ENCODE results near the gene CHMP3. TPM values are rescaled to one million over a fixed set of nuclear protein-coding genes. Genes with fewer than 3 reads are reported as not detected.
"Not testable (repeated sequence)": the region's sequence is repeated elsewhere in the genome, so short reads cannot be mapped to it uniquely, and the experiment has no call there.

CHMP3 gene
- polyA plus RNA-seq, 1 donor: 138 TPM

DNA sequence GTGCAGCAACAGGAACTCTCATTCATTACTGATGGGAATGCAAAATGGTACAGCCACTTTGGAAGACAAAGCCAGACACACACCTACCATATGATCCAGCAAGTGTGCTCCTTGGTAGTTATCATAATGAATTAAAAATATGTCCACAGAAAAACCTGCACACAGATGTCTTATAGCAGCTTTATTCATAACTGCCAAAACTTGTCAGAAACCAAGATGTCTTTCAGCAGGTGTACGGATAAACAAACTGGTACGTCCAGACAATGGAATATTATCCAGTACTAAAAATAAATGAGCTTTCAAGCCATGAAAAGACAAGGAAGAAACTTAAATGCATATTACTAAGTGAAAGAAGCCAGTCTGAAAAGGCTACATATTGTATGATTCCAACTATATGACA is 50.4 kb downstream of the CHMP3 start:
- no peak for DNase-seq

- DNase-seq: no peak
These were observed 51.2 kb downstream of the CHMP3 start for GRCh38 chr2:86512034-86512433.

GRCh38 chr2:86510436-86510933 is 52.8 kb downstream of the CHMP3 start:
- DNase-seq: no peak

DNA sequence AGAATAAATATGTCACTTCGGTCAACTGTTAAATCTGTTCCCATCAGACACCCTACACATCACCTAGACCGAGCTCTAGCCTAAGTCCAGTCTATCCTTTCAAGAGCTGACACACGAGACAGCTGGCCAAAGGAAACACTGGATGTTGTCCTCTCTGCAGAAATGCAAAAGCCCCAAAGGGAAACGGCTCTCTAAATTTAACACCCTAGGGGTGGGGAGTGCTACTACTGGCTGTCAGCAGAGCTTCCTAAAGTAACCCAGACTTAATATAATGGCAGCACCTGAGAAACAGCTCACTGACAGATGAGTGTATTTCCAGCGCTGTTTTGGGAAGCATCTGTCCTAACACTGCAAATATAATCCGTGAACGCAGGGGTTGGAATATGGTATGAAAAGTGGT is 55.6 kb downstream of the CHMP3 start:
- no peak for DNase-seq

GRCh38 chr2:86500325-86501083 is 62.7 kb downstream of the CHMP3 start:
- no peak for DNase-seq

- no peak for DNase-seq
These were observed 63.9 kb downstream of the CHMP3 start for GRCh38 chr2:86499326-86499725.

DNA sequence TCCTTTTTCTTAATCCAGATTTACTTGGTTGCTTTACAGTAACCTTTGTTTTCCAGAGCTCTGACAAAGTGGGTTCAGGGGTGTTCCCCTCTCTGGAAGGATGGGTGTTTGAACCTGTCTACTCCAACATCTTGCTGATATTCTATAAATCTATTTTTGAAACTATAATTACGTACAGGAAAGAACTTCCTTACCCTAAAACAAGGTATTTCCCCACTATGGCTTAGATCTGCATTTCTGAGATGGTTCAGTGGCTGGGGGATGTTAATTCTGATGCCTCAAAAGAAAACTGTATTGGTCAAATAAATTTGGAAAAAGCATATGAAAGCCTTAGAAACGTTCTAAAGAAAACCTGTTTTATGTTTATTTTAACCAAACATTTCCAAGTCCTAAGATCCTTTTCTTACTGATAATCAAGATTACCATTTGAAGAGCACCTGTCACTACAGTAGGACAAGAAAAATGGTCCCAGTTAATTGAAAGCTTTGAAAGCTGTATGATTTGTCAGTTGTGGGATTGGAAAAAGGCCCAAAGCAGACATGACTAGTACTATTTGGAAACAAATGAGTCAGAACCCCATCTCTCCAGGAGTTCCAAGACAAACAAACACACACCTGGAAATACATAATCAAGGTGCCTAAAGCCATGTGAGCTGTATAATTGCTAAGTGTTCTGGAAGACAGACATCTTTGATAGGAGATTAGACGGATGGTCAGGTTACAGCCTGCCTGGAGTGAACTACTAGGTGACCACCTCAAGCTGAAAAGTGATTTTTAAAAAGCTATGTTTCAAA is 64.6 kb downstream of the CHMP3 start:
- DNase-seq: no peak

DNA sequence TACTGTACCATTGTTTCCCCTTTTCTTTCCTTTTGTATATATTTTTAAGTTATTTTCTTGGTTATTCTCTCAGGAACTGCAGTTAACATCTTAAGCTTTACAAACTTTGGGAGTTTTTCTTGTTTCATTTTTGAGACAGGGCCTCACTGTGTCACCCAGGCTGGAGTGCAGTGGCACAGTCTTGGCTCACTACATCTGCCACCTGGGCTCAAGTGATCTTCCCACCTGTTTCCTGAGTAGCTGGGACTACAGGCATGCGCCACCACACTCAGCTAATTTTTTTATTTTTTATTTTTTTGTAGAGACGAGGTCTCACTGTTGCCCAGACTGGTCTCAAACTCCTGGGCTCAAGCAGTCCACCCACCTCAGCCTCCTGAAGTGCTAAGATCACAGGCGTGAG is 66.9 kb downstream of the CHMP3 start:
- not testable (repeated sequence) for DNase-seq

DNA sequence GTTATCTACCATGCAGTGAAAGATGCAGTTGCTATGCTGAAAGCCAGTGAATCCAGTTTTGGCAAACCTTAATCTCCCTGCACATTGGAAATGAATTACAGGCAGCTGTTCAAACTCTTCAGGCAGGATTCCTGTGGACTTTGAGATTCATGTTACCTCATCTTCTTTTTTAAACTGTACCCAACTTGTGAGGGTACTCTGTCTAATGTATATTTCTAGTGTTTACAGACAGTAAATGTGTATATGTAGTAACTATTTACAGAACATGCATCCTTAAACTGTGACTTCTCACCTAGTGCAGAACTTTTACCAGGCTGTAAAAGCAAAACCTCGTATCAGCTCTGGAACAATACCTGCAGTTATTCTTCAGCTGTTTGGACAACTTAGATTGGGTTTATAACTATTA is 71.2 kb downstream of the CHMP3 start:
- no peak for DNase-seq

GRCh38 chr2:86491088-86491487 is 72.2 kb downstream of the CHMP3 start:
- no peak for DNase-seq

DNA sequence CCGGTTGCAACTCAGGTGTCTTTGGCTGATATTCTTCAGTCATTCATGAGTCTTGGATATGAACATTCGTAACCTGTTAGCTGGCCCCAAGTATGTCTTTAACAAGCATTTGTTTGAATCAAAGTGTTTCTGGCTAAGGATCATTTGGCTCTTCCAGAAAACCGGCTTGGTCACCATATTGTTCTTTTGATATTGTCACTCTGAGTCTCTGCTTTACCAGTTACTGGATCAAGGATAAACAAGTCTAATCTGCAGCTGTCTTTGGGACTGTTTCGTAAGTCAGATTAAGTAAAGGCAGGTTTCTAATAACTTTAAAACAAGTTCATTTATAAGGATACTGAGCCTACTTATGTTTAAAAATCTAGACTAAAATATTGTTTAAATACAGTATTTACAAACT is 73.0 kb downstream of the CHMP3 start:
- no peak for DNase-seq

GRCh38 chr2:86489542-86489941 is 73.7 kb downstream of the CHMP3 start:
- DNase-seq: no peak

GRCh38 chr2:86488561-86489250 is 74.5 kb downstream of the CHMP3 start:
- DNase-seq: no peak

DNA sequence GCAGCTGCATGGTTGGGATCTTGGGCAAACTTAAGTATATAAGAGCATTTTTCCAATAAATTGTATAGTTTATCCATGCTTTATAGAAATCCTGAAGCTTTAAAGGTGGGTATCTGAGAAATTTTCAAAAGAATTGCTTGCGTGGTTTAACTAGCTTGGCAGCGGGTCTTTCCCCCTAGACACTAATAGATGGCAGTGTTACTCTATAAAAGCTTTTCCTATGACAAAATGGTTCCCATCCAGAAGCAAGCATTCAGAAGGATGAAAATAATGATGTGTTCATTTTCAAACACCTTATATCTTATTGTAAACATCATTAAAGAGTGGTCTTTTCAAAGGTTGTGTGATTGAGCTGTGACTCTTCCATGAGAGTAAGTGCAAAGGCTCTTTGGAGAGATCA is 76.2 kb downstream of the CHMP3 start:
- no peak for DNase-seq

DNA sequence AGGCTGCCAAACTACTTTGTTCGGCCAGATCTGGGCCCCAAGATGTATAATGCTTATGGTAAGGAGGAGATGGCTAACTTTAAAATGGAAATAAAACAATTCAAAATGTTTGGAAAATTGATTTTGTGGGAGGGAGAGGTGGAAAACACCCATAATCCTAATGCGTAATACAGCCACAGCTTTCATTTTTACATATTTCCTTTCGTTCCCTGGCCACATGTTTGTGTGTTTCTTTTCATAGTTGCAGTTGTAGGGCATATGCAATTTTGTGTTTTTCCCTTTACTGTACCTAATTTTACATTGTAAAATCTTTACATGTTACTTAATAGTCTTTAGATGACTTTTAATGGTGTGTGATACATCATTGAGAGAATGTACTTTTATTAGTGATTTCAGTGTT is 77.4 kb downstream of the CHMP3 start:
- DNase-seq: no peak

- no peak for DNase-seq
These were observed 78.1 kb downstream of the CHMP3 start for GRCh38 chr2:86485103-86485502.

- DNase-seq: no peak
These were observed 78.9 kb downstream of the CHMP3 start for GRCh38 chr2:86484385-86484784.

GRCh38 chr2:86482034-86482433 is 81.2 kb downstream of the CHMP3 start:
- no peak for DNase-seq

DNA sequence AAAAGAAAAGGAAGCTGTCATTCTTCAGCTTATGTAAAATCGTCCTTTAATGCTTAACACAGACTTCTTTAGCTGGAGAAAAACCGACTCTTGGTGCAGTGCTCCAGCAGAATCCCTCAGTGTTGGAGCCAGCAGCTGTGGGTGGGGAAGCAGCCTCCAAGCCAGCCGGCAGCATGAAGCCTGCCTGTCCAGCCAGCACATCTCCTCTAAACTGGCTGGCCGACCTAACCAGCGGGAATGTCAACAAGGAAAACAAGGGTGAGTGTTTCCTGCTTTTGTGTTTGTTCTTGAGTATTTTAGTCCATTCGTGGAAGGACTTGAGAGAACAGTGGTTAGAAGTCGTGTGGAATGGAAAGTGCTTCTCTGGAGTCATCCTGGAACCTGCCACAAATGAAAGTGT is 83.1 kb downstream of the CHMP3 start:
- no peak for DNase-seq

- DNase-seq: no peak
These were observed 85.9 kb downstream of the CHMP3 start for GRCh38 chr2:86477349-86477748.

GRCh38 chr2:86476918-86477317 is 86.3 kb downstream of the CHMP3 start:
- no peak for DNase-seq

DNA sequence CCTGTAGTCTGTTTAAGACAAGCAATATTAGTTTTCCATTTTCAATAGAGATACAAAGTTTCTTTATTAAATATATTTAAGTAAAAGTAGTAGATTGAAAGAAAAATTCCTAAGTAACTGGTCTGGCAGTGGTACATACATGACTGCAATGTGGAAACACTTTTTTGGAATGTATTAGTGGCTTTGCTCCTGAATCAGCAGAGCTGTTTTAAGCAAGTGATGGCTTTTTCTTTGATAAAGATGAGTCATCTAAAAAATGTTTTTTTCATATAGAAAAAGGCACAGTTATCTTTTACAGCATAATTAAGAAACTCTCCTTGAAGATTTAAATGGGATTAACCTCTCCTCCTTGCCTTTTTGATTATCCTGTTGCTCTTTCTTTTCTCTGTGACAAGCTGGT is 87.2 kb downstream of the CHMP3 start:
- no peak for DNase-seq

GRCh38 chr2:86471637-86472036 is 91.6 kb downstream of the CHMP3 start:
- DNase-seq: no peak

All from left kidney (tissue), 2 donors.